Neural progenitor cell (in vitro differentiated cells): ENCODE data around the gene ERC2. TPM values are rescaled to one million over a fixed set of nuclear protein-coding genes. Genes with fewer than 3 reads are reported as not detected.
A peak's percentile ranks its signal among the peaks of the same experiment; 100 is the strongest.

Experiments
- DNase-seq: peaks from one replicate; pipeline ENCODE4 v3.0.0-alpha.2; 2016; ENCODE audit warnings: low spot score
- H2AFZ ChIP-seq: fragments of 200-600 bp; sonication (generic); replicated peaks from 2 replicates; pipeline ENCODE4 v1.6.1; 2016; ENCODE audit warnings: antibody characterized with exemption
- H3F3A ChIP-seq: fragments of 200-600 bp; sonication (generic); 2 replicates; pipeline ENCODE4 v1.6.1; 2016; ENCODE audit warnings: antibody characterized with exemption, low read depth
- H3K27ac ChIP-seq: fragments of 200-600 bp; sonication (generic); 2 replicates; pipeline ENCODE4 v1.5.1; 2016; ENCODE audit warnings: mild to moderate bottlenecking
- H3K27me3 ChIP-seq: fragments of 200-600 bp; sonication (generic); 2 replicates; pipeline ENCODE4 v1.6.1; 2016; ENCODE audit warnings: mild to moderate bottlenecking, moderate library complexity
- H3K36me3 ChIP-seq: fragments of 200-600 bp; sonication (generic); 2 replicates; pipeline ENCODE4 v1.5.1; 2016
- H3K4me1 ChIP-seq: fragments of 200-600 bp; sonication (generic); 2 replicates; pipeline ENCODE4 v1.6.1; 2016; ENCODE audit warnings: mixed run types
- H3K4me2 ChIP-seq: fragments of 200-600 bp; sonication (generic); 2 replicates; pipeline ENCODE4 v1.6.1; 2016
- H3K4me3 ChIP-seq: fragments of 200-600 bp; sonication (generic); 2 replicates; pipeline ENCODE4 v1.5.1; 2016
- H3K79me2 ChIP-seq: fragments of 200-600 bp; sonication (generic); 2 replicates; pipeline ENCODE4 v1.6.1; 2016; ENCODE audit warnings: low read depth
- H3K9ac ChIP-seq: fragments of 200-600 bp; sonication (generic); 2 replicates; pipeline ENCODE4 v1.6.1; 2016
- H3K9me3 ChIP-seq: fragments of 200-600 bp; sonication (generic); 2 replicates; pipeline ENCODE4 v1.5.1; 2016; ENCODE audit warnings: low read depth
- H4K20me1 ChIP-seq: fragments of 200-600 bp; sonication (generic); 2 replicates; pipeline ENCODE4 v1.6.1; 2016; ENCODE audit warnings: low read depth
- H3K27ac Mint-ChIP-seq: 3 replicates; pipeline ENCODE4 v1.8.0; 2021; ENCODE audit warnings: mixed read lengths
- H3K27me3 Mint-ChIP-seq: 2 replicates; pipeline ENCODE4 v1.8.0; 2022; ENCODE audit warnings: low read depth, mild to moderate bottlenecking, inconsistent platforms, moderate library complexity, mixed read lengths; ENCODE audit not compliant: insufficient read depth
- H3K36me3 Mint-ChIP-seq: 3 replicates; pipeline ENCODE4 v1.8.0; 2021; ENCODE audit warnings: mixed read lengths
- H3K4me1 Mint-ChIP-seq: 3 replicates; pipeline ENCODE4 v1.8.0; 2021; ENCODE audit warnings: mixed read lengths
- H3K4me3 Mint-ChIP-seq: 3 replicates; pipeline ENCODE4 v1.8.0; 2021; ENCODE audit warnings: mild to moderate bottlenecking, moderate library complexity, mixed read lengths
- H3K9me3 Mint-ChIP-seq: 3 replicates; pipeline ENCODE4 v1.8.0; 2020; ENCODE audit warnings: mixed read lengths
- CTCF ChIP-seq: fragments of 200-600 bp; sonication (generic); IDR thresholded peaks from 2 replicates; pipeline ENCODE4 v1.5.1; 2017; ENCODE audit warnings: antibody characterized with exemption, mild to moderate bottlenecking
- EZH2 ChIP-seq: fragments of 200-600 bp; sonication (generic); IDR thresholded peaks from 2 replicates; pipeline ENCODE4 v1.6.1; 2017; ENCODE audit warnings: antibody characterized with exemption, mild to moderate bottlenecking, moderate library complexity
- EZH2phosphoT487 ChIP-seq: fragments of 200-600 bp; sonication (generic); IDR thresholded peaks from 2 replicates; pipeline ENCODE4 v1.6.1; 2017; ENCODE audit warnings: antibody characterized with exemption
- total RNA-seq: library from RNA; depleted of rRNA; stranded (reverse); fragments of >200 nt; gene quantifications from 2 replicates; pipeline ENCODE4 v1.2.3, GENCODE V29; 2015; ENCODE audit warnings: low replicate concordance

The ERC2 gene
- total RNA-seq, 1 donor from 2014 or later = 24.8 TPM

- no peak overlapping the region for H3K9ac ChIP-seq
- no peak for DNase-seq
- H3K4me1 ChIP-seq = no peaks in the 10 kb centered on the region
- no peaks in the 10 kb centered on the region for H4K20me1 ChIP-seq
- no peaks in the 10 kb centered on the region for H3K36me3 Mint-ChIP-seq
- H3K27ac Mint-ChIP-seq = no peak overlapping the region
- peaks cover 2% of the 10 kb centered on the region for H3K27me3 Mint-ChIP-seq
- no peak overlapping the region for H3K4me2 ChIP-seq
- H3K4me3 Mint-ChIP-seq = no peak overlapping the region
- no peak overlapping the region for H2AFZ ChIP-seq
- no peaks in the 10 kb centered on the region for H3K4me1 Mint-ChIP-seq
- H3K9me3 ChIP-seq = no peaks in the 10 kb centered on the region
- H3K79me2 ChIP-seq = no peaks in the 10 kb centered on the region
- H3K4me3 ChIP-seq = no peak overlapping the region
- no peak for TF ChIP-seq EZH2
- no peak for TF ChIP-seq CTCF
- TF ChIP-seq EZH2phosphoT487 = no peak
- H3F3A ChIP-seq = no peaks in the 10 kb centered on the region
- H3K36me3 ChIP-seq = no peaks in the 10 kb centered on the region
- no peak overlapping the region for H3K27ac ChIP-seq
- H3K9me3 Mint-ChIP-seq = no peaks in the 10 kb centered on the region
- H3K27me3 ChIP-seq = no peaks in the 10 kb centered on the region
Observed at GRCh38 chr3:55765398-55765797, 702.9 kb downstream of the ERC2 start.

- no peaks in the 10 kb centered on the region for H3F3A ChIP-seq
- H3K9me3 ChIP-seq = no peaks in the 10 kb centered on the region
- H4K20me1 ChIP-seq = no peaks in the 10 kb centered on the region
- H3K9ac ChIP-seq = no peak overlapping the region
- peak overlapping the region; percentile 1 for H3K4me2 ChIP-seq
- peaks cover 38% of the 10 kb centered on the region for H3K4me1 ChIP-seq
- no peak overlapping the region for H3K4me3 ChIP-seq
- no peaks in the 10 kb centered on the region for H3K27me3 Mint-ChIP-seq
- no peaks in the 10 kb centered on the region for H3K27me3 ChIP-seq
- no peak overlapping the region for H3K27ac Mint-ChIP-seq
- H3K27ac ChIP-seq = no peak overlapping the region
- H3K4me1 Mint-ChIP-seq = peaks cover 48% of the 10 kb centered on the region
- no peaks in the 10 kb centered on the region for H3K9me3 Mint-ChIP-seq
- no peak for DNase-seq
- H3K36me3 ChIP-seq = no peaks in the 10 kb centered on the region
- no peaks in the 10 kb centered on the region for H3K36me3 Mint-ChIP-seq
- no peak overlapping the region for H2AFZ ChIP-seq
- no peaks in the 10 kb centered on the region for H3K79me2 ChIP-seq
- no peak overlapping the region for H3K4me3 Mint-ChIP-seq
- TF ChIP-seq EZH2 (no peak), CTCF (no peak), EZH2phosphoT487 (no peak)
Observed at GRCh38 chr3:55756976-55757375, 711.3 kb downstream of the ERC2 start.

- H3K79me2 ChIP-seq = no peaks in the 10 kb centered on the region
- no peak overlapping the region for H3K27ac Mint-ChIP-seq
- DNase-seq = no peak
Observed at GRCh38 chr3:55755516-55756205, 712.6 kb downstream of the ERC2 start.

GRCh38 chr3:55752911-55753310, 715.4 kb downstream of the ERC2 start:
- Histone ChIP-seq H3K4me2 (no peak overlapping the region), H3K79me2 (no peaks in the 10 kb centered on the region), H3K27me3 (no peaks in the 10 kb centered on the region), H3K4me3 (no peak overlapping the region), H2AFZ (no peak overlapping the region), H3K9me3 (no peaks in the 10 kb centered on the region), H3F3A (no peaks in the 10 kb centered on the region), H3K27ac (no peak overlapping the region), H3K9ac (no peak overlapping the region), H3K36me3 (no peaks in the 10 kb centered on the region), H4K20me1 (no peaks in the 10 kb centered on the region), H3K4me1 (peaks cover 24% of the 10 kb centered on the region)
- Mint-ChIP-seq H3K9me3 (peaks cover 5% of the 10 kb centered on the region), H3K4me3 (no peak overlapping the region), H3K27me3 (peaks cover 3% of the 10 kb centered on the region), H3K36me3 (peaks cover 4% of the 10 kb centered on the region), H3K4me1 (peaks cover 39% of the 10 kb centered on the region), H3K27ac (no peak overlapping the region)
- TF ChIP-seq EZH2phosphoT487 (no peak), CTCF (no peak), EZH2 (no peak)
- DNase-seq = no peak

More at GRCh38 chr3:55755516-55756205, 712.6 kb downstream of the ERC2 start:
- H3K36me3 ChIP-seq = no peaks in the 10 kb centered on the region
- H3K4me3 ChIP-seq = no peak overlapping the region
- peaks cover 48% of the 10 kb centered on the region for H3K4me1 Mint-ChIP-seq
- no peaks in the 10 kb centered on the region for H3K9me3 ChIP-seq
- no peaks in the 10 kb centered on the region for H3K27me3 Mint-ChIP-seq
- H3K27ac ChIP-seq = no peak overlapping the region
- H3K9ac ChIP-seq = no peak overlapping the region
- H3K4me2 ChIP-seq = peak overlapping the region; percentile 33
- no peaks in the 10 kb centered on the region for H3K9me3 Mint-ChIP-seq
- H3K36me3 Mint-ChIP-seq = no peaks in the 10 kb centered on the region
- no peaks in the 10 kb centered on the region for H3K27me3 ChIP-seq
- no peak overlapping the region for H3K4me3 Mint-ChIP-seq
- peaks cover 38% of the 10 kb centered on the region for H3K4me1 ChIP-seq
- H3F3A ChIP-seq = no peaks in the 10 kb centered on the region
- TF ChIP-seq EZH2 = no peak
- no peak for TF ChIP-seq EZH2phosphoT487
- no peak overlapping the region for H2AFZ ChIP-seq
- no peaks in the 10 kb centered on the region for H4K20me1 ChIP-seq
